22Rv1 (cell line): Measurements from ENCODE around the gene BMPER.

Experiments
- ZFX ChIP-seq: fragments of 450-650 bp; IDR thresholded peaks from 2 replicates; pipeline ENCODE4 v1.6.1; 2017; ENCODE audit warnings: antibody characterized with exemption, borderline replicate concordance
- TF ChIP-seq, protein P1 (sequence below): fragments of 450-650 bp; IDR thresholded peaks from 2 replicates; pipeline ENCODE4 v1.5.1; 2017; ENCODE audit warnings: mild to moderate bottlenecking

DNA sequence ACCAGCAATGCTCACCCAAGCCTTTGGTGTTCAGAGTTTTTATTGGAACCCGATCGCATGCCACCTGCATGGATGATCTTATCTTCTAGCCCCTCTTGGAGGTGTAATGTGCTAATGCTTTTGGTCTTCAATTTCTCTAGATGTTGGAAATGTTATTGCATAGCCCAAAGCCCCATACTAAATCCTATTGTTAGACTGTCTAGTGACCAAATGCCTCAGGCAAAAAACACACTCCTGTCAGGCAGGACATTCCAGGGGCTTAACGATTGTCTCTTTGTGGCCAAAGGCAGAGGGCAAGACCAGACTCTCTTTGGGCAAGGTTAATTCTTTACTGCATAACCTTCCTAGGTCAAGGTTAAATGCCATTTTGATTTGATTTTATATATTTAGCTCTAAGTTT, 187.9 kb downstream of the BMPER start:
- TF ChIP-seq, protein P1, sequence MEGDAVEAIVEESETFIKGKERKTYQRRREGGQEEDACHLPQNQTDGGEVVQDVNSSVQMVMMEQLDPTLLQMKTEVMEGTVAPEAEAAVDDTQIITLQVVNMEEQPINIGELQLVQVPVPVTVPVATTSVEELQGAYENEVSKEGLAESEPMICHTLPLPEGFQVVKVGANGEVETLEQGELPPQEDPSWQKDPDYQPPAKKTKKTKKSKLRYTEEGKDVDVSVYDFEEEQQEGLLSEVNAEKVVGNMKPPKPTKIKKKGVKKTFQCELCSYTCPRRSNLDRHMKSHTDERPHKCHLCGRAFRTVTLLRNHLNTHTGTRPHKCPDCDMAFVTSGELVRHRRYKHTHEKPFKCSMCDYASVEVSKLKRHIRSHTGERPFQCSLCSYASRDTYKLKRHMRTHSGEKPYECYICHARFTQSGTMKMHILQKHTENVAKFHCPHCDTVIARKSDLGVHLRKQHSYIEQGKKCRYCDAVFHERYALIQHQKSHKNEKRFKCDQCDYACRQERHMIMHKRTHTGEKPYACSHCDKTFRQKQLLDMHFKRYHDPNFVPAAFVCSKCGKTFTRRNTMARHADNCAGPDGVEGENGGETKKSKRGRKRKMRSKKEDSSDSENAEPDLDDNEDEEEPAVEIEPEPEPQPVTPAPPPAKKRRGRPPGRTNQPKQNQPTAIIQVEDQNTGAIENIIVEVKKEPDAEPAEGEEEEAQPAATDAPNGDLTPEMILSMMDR, result no peak
- no peak for TF ChIP-seq ZFX
